ENCODE data around the gene OR52K2.
"Not testable (repeated sequence)": the region's sequence is repeated elsewhere in the genome, so short reads cannot be mapped to it uniquely, and the experiment has no call there.

OR52K2 gene

DNA sequence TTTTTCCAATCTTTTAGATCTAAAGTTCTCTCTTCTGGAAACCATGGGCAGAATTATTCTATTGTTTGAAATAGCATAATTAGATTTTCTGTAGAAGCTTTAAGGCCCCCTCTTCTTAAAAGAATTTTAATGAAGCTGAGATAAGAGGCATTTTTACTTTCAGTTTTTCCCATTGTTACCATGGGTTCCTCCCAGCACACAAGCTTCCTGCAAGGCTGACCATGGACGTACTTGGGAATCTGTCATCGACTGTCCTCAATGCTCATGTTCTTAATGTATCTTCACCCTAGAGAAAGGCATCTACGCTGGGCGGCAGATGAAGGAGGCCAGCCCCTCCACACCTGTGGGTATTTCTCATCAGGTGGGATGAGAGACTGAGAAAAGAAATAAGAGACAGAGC is 11.1 kb downstream of the OR52K2 start:
- Mint-ChIP-seq H3K9me3 (peaks cover 6 to 8% of the 10 kb centered on the region in 2 donors), H3K36me3 (ENCODE audit: insufficient read depth) (no peaks in the 10 kb centered on the region), H3K4me1 (ENCODE audit: low read depth in 2 of 2) (no peaks in the 10 kb centered on the region), H3K27ac (no peak overlapping the region), H3K27me3 (peaks cover 49 to 71% of the 10 kb centered on the region in 2 donors), H3K4me3 (no peak overlapping the region)
- ATAC-seq (replicated peaks) (no peak), DNase-seq (no peak)

DNA sequence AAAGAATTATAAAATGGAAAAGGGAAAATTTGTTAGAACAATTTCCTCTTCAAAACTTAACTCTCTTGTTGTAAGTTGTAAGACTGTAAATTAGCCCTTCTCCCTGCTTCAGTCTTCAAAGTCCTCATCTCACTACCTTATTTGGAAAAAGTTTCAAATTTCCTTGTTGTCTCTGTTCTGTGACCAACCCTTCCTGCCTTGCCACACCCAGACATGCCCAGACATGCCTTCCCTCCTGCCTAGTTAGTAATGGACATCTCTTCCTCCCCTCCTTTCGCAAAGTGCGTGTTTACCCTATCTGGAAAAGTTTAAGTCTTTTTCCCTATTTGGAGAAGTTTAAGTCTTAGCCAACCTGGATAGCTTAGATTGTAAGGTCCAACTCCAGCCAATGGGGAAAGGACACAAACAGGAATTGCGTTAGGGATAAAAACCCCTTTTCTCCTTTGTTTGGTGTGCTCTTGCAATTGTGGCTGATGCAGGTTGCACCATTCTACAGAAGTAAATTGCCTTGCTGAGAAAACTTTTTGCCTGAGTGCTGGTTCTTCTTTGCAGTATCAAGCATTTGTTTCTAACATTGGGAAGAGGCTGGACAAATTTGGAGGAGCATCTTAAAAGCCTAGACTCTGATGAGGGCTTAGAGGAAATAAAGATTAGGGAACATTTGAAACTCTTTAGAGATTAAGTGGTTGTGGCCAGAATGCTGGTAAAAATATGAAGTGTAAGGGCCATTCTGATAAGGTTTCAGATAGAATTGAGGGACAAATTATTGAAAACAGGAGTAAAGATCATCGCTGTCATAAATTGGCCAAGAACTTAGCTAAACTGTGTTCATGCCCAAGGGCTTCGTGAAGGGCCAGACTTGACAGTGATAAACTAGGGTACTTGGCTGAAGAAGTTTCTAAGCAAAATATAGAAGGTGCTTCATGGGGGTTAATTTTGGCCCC is 15.4 kb downstream of the OR52K2 start:
- H3K4me1 Mint-ChIP-seq (ENCODE audit: low read depth in 2 of 2), result no peaks in the 10 kb centered on the region
- H3K4me3 Mint-ChIP-seq, result no peak overlapping the region
- H3K27ac Mint-ChIP-seq, result no peak overlapping the region
- ATAC-seq (replicated peaks) (no peak), DNase-seq (no peak)
- peaks cover 6 to 8% of the 10 kb centered on the region in 2 donors for H3K9me3 Mint-ChIP-seq
- H3K36me3 Mint-ChIP-seq (ENCODE audit: insufficient read depth), result no peaks in the 10 kb centered on the region
- peaks cover 36 to 57% of the 10 kb centered on the region in 2 donors for H3K27me3 Mint-ChIP-seq

DNA sequence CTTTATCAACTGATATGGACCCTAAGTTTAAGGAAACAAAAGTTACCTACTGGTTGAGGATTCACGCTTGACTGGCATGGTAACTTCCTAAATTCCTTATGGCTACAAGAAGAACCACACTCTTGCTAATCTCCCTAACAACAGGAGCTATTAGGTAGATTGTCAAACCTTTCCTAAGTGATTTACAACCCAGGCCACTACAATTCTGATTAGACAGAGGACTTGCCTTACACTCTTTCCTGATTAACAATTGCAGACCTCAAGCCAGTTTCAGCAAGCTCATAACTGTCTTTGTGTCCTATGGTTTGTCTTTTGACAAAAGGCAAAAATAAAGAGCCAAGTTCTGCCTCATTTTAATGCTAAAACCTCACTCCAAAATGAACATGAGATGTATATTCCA is 16.3 kb downstream of the OR52K2 start:
- Mint-ChIP-seq H3K4me1 (ENCODE audit: low read depth in 2 of 2) (no peaks in the 10 kb centered on the region), H3K27me3 (peaks cover 34 to 61% of the 10 kb centered on the region in 2 donors), H3K27ac (no peak overlapping the region), H3K9me3 (peaks cover 6 to 8% of the 10 kb centered on the region in 2 donors), H3K4me3 (no peak overlapping the region), H3K36me3 (ENCODE audit: insufficient read depth) (no peaks in the 10 kb centered on the region)
- DNase-seq (no peak), ATAC-seq (replicated peaks) (no peak)

DNA sequence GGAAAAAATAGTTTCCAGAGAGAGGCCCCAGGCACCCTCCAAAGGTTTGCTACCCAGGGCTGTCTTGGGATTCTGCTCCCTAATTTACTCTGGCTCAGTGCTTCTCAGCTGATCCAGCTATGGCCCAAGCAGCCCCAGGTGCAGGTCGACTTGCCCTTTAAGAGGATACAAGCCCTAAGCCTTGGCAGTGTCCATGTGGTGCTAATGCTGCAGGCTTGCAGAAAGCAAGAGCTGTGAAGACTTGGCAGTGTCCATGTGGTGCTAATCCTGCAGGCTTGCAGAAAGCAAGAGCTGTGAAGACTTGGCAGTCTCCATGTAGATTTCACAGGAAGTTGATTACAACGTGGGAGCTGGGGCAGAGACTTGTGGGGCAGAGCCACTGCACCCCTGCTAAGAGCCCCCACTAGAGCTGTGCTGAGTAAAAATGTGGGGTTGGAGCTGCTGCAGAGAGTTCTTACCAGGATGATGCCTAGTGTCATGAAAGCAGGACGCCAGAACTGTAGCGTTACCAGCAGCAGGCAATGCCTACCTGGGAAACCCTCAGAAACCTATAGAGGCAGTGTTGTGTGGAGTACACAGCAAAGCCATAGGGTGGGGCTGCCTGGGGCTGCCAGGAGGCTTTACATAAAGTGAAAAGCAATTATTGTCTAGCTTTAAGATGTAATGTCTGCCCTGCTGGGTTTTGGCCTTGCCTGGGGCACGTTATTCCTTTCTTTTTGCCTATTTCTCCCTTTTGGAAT is 17.2 kb downstream of the OR52K2 start:
- Mint-ChIP-seq H3K27me3 (peaks cover 39 to 65% of the 10 kb centered on the region in 2 donors), H3K4me1 (ENCODE audit: low read depth in 2 of 2) (no peaks in the 10 kb centered on the region), H3K4me3 (no peak overlapping the region), H3K36me3 (ENCODE audit: insufficient read depth) (no peaks in the 10 kb centered on the region), H3K27ac (no peak overlapping the region), H3K9me3 (peaks cover 6 to 8% of the 10 kb centered on the region in 2 donors)
- DNase-seq, result no peak
- ATAC-seq (replicated peaks), result no peak

DNA sequence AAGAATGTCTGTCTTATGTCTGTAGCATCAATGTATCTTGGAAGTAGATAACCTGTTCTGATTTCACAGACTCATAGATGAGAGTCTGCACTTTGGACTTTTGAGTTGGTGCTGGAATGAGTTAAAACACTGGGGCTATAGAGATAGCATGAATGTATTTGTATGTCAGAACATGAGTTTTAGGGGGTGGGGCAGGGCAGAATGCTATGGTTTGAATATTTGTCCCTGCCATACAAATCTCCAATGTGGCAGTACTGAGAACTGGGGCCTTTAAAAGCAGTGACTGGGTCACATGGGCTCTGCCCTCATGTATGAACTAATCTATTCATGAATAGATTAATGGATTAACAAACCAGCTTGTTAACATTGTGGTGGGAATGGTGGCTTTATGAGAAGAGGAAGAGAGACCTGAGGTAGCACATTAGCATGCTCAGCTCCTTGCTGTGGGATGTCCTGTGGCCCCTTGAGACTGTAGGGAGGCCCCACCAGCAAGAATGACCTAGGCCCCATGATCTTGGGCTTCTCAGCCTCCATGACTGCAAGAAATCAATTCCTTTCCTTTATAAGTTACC is 17.9 kb downstream of the OR52K2 start:
- no peaks in the 10 kb centered on the region for H3K4me1 Mint-ChIP-seq (ENCODE audit: low read depth in 2 of 2)
- no peaks in the 10 kb centered on the region for H3K36me3 Mint-ChIP-seq (ENCODE audit: insufficient read depth)
- ATAC-seq (replicated peaks) (no peak), DNase-seq (no peak)
- no peak overlapping the region for H3K27ac Mint-ChIP-seq
- H3K9me3 Mint-ChIP-seq, result peaks cover 6 to 8% of the 10 kb centered on the region in 2 donors
- peaks cover 39 to 66% of the 10 kb centered on the region in 2 donors for H3K27me3 Mint-ChIP-seq
- H3K4me3 Mint-ChIP-seq, result no peak overlapping the region

DNA sequence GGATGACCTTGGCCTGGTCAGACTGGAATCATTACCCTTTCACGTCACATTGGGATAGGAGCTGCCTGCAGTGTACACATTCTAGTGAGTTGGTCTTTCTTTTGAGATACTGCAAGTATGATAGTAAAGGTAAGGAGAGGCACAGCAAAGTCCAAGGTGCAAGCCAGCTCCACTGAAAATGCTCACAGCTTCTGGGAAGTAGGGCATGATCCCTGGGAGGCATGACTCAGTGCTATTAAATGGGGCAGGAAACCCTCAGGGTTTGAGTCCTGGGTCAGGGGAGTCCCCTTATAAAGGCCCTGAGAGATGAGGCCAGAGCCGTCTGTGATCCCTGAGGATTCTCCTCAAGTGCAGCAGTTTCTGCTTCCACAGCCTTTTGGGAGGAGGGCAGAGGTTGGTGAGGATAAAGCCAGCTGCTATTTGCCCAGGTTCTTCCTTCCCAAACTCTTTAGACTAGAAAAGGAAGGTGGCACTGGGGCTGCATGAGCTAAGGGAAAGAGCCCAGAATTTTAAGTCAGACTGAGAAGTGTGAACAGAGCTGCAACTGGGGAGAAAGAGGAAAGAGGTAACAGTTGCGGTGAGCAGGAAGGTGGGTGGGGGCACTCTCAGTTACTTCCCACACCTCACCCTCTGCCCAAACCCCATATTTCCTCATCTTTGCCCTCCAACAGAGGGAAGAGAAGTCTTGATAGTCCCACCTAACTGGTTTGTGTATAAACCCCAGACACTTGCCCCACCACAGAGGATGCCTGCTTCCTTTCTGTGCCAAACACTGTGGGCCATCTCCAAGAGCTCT is 18.9 kb downstream of the OR52K2 start:
- no peak for DNase-seq
- no peak overlapping the region for H3K4me3 Mint-ChIP-seq
- peaks cover 2% of the 10 kb centered on the region for H3K36me3 Mint-ChIP-seq (ENCODE audit: insufficient read depth)
- H3K4me1 Mint-ChIP-seq (ENCODE audit: low read depth in 2 of 2), result no peaks in the 10 kb centered on the region
- H3K27me3 Mint-ChIP-seq, result peaks cover 38 to 65% of the 10 kb centered on the region in 2 donors
- H3K9me3 Mint-ChIP-seq, result peaks cover 6 to 8% of the 10 kb centered on the region in 2 donors
- no peak overlapping the region for H3K27ac Mint-ChIP-seq
- ATAC-seq (replicated peaks), result no peak

DNA sequence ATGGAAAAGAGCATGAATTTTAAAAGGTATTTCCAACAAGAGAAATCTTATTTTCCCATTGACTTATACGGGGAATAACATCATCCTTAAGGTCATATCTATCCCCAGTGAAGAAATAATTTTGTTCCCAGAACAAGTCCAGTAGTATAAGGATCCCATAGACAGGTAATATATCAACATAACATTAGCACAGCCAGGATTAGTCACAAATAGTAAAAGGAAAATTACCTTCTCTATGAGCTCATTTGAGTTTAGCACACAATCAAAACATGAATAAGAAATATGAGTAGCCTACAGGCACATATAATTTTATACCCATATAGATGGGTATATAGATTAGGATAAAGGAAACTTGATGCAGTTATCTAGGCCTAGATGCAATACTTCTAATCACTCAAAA is 30.5 kb downstream of the OR52K2 start:
- H3K4me1 Mint-ChIP-seq (ENCODE audit: low read depth in 2 of 2), result no peaks in the 10 kb centered on the region
- H3K9me3 Mint-ChIP-seq, result no peaks in the 10 kb centered on the region
- H3K27me3 Mint-ChIP-seq, result peaks cover 21 to 29% of the 10 kb centered on the region in 2 donors
- no peaks in the 10 kb centered on the region for H3K36me3 Mint-ChIP-seq (ENCODE audit: insufficient read depth)
- no peak overlapping the region for H3K27ac Mint-ChIP-seq
- no peak for DNase-seq
- H3K4me3 Mint-ChIP-seq, result no peak overlapping the region
- ATAC-seq (replicated peaks), result no peak

DNA sequence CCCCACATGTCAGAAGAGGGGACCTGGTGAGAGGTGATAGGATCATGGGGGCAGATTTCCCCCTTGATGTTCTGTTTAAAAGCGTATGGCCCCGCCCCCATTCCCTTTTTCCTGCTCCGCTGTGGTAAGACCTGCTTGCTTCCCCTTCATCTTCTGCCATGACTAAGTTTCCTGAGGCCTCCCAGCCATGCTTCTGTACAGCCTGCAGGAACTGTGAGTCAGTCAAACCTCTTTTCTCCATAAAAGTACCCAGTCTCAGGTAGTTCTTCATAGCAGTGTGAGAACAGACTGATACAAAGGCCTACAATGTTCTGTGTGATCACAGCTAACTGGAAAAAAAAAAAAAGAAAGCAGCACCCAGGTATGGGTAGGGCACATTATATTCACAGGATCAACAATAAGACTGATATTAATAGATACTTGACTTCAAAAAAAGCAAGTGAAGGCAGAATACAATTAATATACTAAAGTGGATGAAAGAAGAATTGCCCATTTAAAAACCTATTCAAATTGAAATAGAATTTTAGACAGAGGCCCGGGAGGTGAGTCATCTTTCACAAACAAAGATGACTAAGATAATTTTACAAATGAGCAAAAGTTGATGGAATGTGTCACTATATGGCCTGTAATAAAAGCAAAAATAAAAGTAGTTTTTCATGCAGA is 31.6 kb downstream of the OR52K2 start:
- Mint-ChIP-seq H3K4me1 (ENCODE audit: low read depth in 2 of 2) (no peaks in the 10 kb centered on the region), H3K27ac (no peak overlapping the region), H3K27me3 (peaks cover 12 to 19% of the 10 kb centered on the region in 2 donors), H3K9me3 (no peaks in the 10 kb centered on the region), H3K4me3 (no peak overlapping the region), H3K36me3 (ENCODE audit: insufficient read depth) (no peaks in the 10 kb centered on the region)
- no peak for ATAC-seq (replicated peaks)
- DNase-seq, result no peak

DNA sequence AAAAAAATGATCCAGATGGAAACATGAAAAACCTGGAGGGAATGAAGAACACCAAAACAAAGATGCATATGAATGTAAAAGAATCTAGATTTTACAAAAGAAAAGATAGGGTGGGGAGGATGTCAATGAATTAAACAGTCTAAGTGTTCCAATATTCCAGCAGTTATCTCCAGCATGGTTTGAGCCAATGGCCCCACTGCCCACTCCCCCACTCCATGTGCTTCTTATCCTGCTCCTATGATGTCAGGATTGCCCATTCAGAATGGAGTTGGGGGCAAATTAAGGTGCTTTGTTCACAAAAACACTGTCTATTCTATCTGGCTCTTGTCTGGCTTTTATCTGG is 32.1 kb downstream of the OR52K2 start:
- H3K4me3 Mint-ChIP-seq, result no peak overlapping the region
- H3K36me3 Mint-ChIP-seq (ENCODE audit: insufficient read depth), result no peaks in the 10 kb centered on the region
- no peaks in the 10 kb centered on the region for H3K4me1 Mint-ChIP-seq (ENCODE audit: low read depth in 2 of 2)
- no peak overlapping the region for H3K27ac Mint-ChIP-seq
- ATAC-seq (replicated peaks) (no peak), DNase-seq (no peak)
- H3K27me3 Mint-ChIP-seq, result peaks cover 12 to 18% of the 10 kb centered on the region in 2 donors
- no peaks in the 10 kb centered on the region for H3K9me3 Mint-ChIP-seq

DNA sequence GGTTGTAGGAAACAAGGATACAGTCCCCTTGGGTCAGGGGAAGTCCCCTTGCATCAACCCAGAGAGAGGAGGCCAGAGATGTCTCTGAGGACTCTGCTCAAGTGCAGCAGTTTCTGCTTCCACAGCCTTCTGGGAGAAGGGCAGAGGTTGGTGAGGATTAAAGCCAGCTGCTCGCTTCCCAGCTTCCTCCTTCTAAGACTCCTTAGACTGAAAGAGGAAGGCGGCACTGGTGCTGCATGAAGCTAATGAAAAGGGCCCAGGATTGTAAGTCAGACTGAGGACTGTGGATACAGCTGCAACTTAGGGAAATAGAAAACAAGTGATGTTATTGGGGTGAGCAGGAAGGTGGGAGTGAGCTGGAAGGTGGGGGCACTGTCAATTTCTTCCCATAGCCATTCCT is 33.4 kb downstream of the OR52K2 start, which contains the start of gene OR52K1:
Gene OR52K1 (plus strand): TSS at position 202 of the 400 bp plus-strand sequence. CDS start 6,255 bp downstream, outside the sequence.
- H3K27ac Mint-ChIP-seq, result no peak within 1 kb of the TSS
- DNase-seq, result no peak
- H3K36me3 Mint-ChIP-seq (ENCODE audit: insufficient read depth), result no peaks in the 10 kb centered on the region
- no peaks in the 10 kb centered on the region for H3K9me3 Mint-ChIP-seq
- H3K27me3 Mint-ChIP-seq, result peaks cover 5 to 11% of the 10 kb centered on the region in 2 donors
- H3K4me3 Mint-ChIP-seq, result no peak within 1 kb of the TSS
- no peaks in the 10 kb centered on the region for H3K4me1 Mint-ChIP-seq (ENCODE audit: low read depth in 2 of 2)
- no peak for ATAC-seq (replicated peaks)

DNA sequence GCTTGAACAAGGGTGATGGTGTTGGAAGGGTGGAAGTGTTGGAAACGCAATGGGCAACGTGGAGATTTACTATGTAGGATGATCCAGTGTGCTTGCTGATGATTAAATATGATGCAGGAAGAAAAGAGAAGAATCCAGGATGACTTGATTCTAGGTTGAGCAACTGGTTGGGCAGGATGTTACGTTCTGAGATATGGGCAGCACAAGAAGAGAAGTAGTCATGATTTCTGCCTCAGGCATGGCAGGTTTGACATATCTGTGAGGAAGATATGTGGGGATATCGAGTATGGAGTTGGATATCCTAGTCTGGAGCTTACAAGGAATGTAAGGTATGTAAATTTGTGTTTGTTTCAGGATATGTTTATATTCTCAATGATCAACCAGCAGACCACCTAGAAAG is 35.2 kb downstream of the OR52K2 start:
- Mint-ChIP-seq H3K4me3 (no peak overlapping the region), H3K27ac (no peak overlapping the region), H3K36me3 (ENCODE audit: insufficient read depth) (no peaks in the 10 kb centered on the region), H3K27me3 (peaks cover 12% of the 10 kb centered on the region in 2 donors), H3K9me3 (no peaks in the 10 kb centered on the region), H3K4me1 (ENCODE audit: low read depth in 2 of 2) (no peaks in the 10 kb centered on the region)
- DNase-seq (no peak), ATAC-seq (replicated peaks) (no peak)

DNA sequence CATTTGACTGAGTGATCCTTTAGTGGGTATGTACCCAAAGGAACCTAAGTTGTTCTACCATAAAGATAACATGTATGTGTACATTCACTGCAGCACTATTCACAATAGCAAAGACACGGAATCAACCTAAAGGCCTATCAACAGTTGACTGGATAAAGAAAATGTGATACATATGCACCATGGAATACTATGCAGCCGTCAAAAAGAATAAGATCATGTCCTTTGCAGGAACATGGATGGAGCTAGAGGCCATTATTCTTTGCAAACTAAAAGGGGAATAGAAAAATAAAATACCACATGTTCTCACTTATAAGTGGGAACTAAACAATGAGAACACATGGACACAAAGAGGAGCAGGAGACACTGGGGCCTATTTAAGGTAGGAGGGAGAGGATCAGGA is 42.3 kb downstream of the OR52K2 start:
- not testable (repeated sequence) for DNase-seq; H3K9me3 Mint-ChIP-seq; H3K4me3 Mint-ChIP-seq; H3K36me3 Mint-ChIP-seq (ENCODE audit: insufficient read depth); H3K4me1 Mint-ChIP-seq (ENCODE audit: low read depth in 2 of 2); H3K27ac Mint-ChIP-seq; ATAC-seq (replicated peaks)
- H3K27me3 Mint-ChIP-seq, result peaks cover 52 to 58% of the 10 kb centered on the region in 2 donors
